OCI-LY7 (cell line): Measurements from ENCODE around the gene TOB2.
"Not testable (repeated sequence)": the region's sequence is repeated elsewhere in the genome, so short reads cannot be mapped to it uniquely, and the experiment has no call there.

Experiments
- EZH2phosphoT487 ChIP-seq: fragments of 200-600 bp; sonication (generic); IDR thresholded peaks from 2 replicates; pipeline ENCODE4 v1.6.1; 2018; ENCODE audit warnings: low read depth, borderline replicate concordance, mild to moderate bottlenecking, mixed run types, antibody characterized with exemption, low read length, moderate library complexity, mixed read lengths
- TF ChIP-seq, protein P1 (sequence below): fragments of 200-600 bp; sonication (generic); conservative IDR thresholded peaks from 2 replicates; pipeline ENCODE4 v1.5.1; 2014; ENCODE audit warnings: mild to moderate bottlenecking, antibody characterized with exemption, low read length, moderate library complexity, mixed read lengths

DNA sequence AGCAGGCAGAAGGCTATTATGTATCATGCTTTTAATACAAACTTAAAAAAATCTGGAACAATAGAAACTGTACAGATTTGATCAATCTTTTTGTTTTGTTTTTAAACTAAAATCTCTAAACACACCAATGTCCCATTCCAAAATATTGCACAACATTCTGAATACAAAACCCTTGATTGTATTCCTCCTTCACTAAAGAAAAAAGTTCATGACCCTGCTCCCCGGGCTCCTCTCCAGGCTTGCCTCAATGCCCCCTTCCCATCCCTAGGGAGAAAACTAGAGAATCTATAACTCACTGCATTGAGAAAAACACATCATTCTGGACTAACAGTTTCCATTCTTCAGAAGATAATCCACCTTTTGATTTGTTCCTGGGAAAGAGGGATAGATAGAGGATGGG lies 13.1 kb downstream of the TOB2 start:
- TF ChIP-seq, protein P1, sequence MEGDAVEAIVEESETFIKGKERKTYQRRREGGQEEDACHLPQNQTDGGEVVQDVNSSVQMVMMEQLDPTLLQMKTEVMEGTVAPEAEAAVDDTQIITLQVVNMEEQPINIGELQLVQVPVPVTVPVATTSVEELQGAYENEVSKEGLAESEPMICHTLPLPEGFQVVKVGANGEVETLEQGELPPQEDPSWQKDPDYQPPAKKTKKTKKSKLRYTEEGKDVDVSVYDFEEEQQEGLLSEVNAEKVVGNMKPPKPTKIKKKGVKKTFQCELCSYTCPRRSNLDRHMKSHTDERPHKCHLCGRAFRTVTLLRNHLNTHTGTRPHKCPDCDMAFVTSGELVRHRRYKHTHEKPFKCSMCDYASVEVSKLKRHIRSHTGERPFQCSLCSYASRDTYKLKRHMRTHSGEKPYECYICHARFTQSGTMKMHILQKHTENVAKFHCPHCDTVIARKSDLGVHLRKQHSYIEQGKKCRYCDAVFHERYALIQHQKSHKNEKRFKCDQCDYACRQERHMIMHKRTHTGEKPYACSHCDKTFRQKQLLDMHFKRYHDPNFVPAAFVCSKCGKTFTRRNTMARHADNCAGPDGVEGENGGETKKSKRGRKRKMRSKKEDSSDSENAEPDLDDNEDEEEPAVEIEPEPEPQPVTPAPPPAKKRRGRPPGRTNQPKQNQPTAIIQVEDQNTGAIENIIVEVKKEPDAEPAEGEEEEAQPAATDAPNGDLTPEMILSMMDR: not testable (repeated sequence)
- TF ChIP-seq EZH2phosphoT487: not testable (repeated sequence)
